Epithelial cell of proximal tubule (primary cell): ENCODE measurements around the gene SLC3A2. TPM values are rescaled to one million over a fixed set of nuclear protein-coding genes. Genes with fewer than 3 reads are reported as not detected.
"Not testable (repeated sequence)": the region's sequence is repeated elsewhere in the genome, so short reads cannot be mapped to it uniquely, and the experiment has no call there.

Source experiments
- DNase-seq: peaks from one replicate; pipeline ENCODE4 v3.0.0-alpha.2; 2011; ENCODE audit warnings: low read depth
- H3K4me3 ChIP-seq: 2 replicates; pipeline ENCODE4 v1.5.1; 2011; ENCODE audit warnings: low read depth, mild to moderate bottlenecking, low read length
- total RNA-seq: library from RNA; depleted of rRNA; stranded (reverse); fragments of >200 nt; gene quantifications from 2 replicates; pipeline ENCODE4 v1.2.3, GENCODE V29; 2015
- TF ChIP-seq, protein P1 (sequence below): conservative IDR thresholded peaks from 2 replicates; pipeline ENCODE4 v1.5.1; 2012; ENCODE audit warnings: low read depth, mild to moderate bottlenecking, low read length

Gene SLC3A2
- total RNA-seq, 1 donor from 2014 or later, result 97.4 TPM

- TF ChIP-seq, protein P1, sequence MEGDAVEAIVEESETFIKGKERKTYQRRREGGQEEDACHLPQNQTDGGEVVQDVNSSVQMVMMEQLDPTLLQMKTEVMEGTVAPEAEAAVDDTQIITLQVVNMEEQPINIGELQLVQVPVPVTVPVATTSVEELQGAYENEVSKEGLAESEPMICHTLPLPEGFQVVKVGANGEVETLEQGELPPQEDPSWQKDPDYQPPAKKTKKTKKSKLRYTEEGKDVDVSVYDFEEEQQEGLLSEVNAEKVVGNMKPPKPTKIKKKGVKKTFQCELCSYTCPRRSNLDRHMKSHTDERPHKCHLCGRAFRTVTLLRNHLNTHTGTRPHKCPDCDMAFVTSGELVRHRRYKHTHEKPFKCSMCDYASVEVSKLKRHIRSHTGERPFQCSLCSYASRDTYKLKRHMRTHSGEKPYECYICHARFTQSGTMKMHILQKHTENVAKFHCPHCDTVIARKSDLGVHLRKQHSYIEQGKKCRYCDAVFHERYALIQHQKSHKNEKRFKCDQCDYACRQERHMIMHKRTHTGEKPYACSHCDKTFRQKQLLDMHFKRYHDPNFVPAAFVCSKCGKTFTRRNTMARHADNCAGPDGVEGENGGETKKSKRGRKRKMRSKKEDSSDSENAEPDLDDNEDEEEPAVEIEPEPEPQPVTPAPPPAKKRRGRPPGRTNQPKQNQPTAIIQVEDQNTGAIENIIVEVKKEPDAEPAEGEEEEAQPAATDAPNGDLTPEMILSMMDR, result no peak
- peak overlapping the region; percentile 82 for H3K4me3 ChIP-seq
- DNase-seq, result no peak
Observed at GRCh38 chr11:62854013-62854824, 26.5 kb upstream of the SLC3A2 start.

GRCh38 chr11:62854825-62855570 lies 25.7 kb upstream of the SLC3A2 start:
- H3K4me3 ChIP-seq, result peak overlapping the region; percentile 82
- no peak for DNase-seq
- TF ChIP-seq, protein P1, result no peak

- DNase-seq, result peak; percentile 80
- peak overlapping the region; percentile 82 for H3K4me3 ChIP-seq
- TF ChIP-seq, protein P1, result no peak
Observed at GRCh38 chr11:62855571-62856332, 24.9 kb upstream of the SLC3A2 start.

DNA sequence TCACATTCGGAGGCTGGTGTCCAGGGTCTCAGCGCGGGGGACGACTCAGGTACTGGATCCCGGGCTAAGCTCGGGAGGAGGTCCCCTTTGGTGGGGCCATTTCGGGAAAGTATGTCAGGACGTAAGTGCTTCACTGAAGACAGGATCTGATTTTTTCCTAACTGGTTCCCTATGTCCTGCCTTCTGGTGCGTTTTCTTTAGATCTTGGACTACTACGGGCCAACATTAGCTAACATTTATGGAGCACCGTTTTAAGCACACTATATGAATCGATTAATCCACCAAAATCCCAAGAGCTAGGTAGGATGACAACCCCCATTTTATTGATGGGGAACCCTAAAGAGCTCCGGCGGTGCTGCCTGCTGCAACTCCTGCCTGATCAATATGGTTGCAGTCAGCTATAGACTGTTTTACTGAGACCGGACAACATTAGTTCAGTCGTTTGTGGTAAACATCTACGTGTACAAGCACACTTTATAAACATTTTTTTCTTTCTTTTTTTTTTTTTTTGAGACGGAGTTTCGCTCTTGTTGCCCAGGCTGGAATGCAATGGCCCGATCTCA lies 24.3 kb upstream of the SLC3A2 start:
- TF ChIP-seq, protein P1, result no peak
- H3K4me3 ChIP-seq, result peak overlapping the region; percentile 82
- DNase-seq, result no peak

GRCh38 chr11:62857541-62857982 lies 23.1 kb upstream of the SLC3A2 start:
- no peak for DNase-seq
- TF ChIP-seq, protein P1, result no peak
- no peak overlapping the region for H3K4me3 ChIP-seq

GRCh38 chr11:62858201-62858600 lies 22.5 kb upstream of the SLC3A2 start:
- H3K4me3 ChIP-seq, result no peak overlapping the region
- DNase-seq, result no peak
- TF ChIP-seq, protein P1, result no peak

DNA sequence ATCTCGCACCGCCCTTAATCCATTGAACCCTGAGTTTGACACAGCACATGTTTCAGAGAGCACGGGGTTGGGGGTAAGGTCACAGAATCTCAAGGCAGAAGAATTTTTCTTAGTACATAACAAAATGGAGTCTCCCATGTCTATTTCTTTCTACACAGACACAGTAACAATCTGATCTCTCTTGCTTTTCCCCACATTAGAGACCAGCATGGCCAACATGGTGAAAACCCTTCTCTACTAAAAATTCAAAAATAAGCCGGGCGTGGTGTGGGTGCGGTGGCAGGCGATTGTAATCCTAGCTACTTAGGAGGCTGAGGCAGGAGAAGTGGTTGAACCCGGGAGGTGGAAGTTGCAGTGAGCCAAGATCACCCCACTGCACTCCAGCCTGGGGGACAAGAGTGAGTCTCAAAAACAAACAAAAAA lies 21.4 kb upstream of the SLC3A2 start:
- not testable (repeated sequence) for H3K4me3 ChIP-seq

More for the DNA sequence above, 21.4 kb upstream of the SLC3A2 start:
- DNase-seq, result not testable (repeated sequence)
